Left ventricle myocardium inferior (tissue), 1 donor: ENCODE results near the gene TBCC. TPM values are rescaled to one million over a fixed set of nuclear protein-coding genes. Genes with fewer than 3 reads are reported as not detected.
"Not testable (repeated sequence)": the region's sequence is repeated elsewhere in the genome, so short reads cannot be mapped to it uniquely, and the experiment has no call there.

Source experiments
- DNase-seq: peaks from one replicate; pipeline ENCODE4 v3.0.0-alpha.2; 2020
- H3K27ac ChIP-seq: fragments of 200-600 bp; replicated peaks from 2 replicates; pipeline ENCODE4 v1.8.0; 2021
- H3K27me3 ChIP-seq: fragments of 200-600 bp; 2 replicates; pipeline ENCODE4 v1.8.0; 2021; ENCODE audit warnings: low read depth
- H3K36me3 ChIP-seq: fragments of 200-600 bp; 2 replicates; pipeline ENCODE4 v1.8.0; 2021
- H3K4me1 ChIP-seq: fragments of 200-600 bp; 2 replicates; pipeline ENCODE4 v1.8.0; 2021
- H3K4me3 ChIP-seq: fragments of 200-600 bp; 2 replicates; pipeline ENCODE4 v1.8.0; 2021; ENCODE audit warnings: mild to moderate bottlenecking, moderate library complexity
- H3K9me3 ChIP-seq: fragments of 200-600 bp; replicated peaks from 2 replicates; pipeline ENCODE4 v1.8.0; 2021
- intact Hi-C: fragments of 100-400 bp; cut with micrococcal nuclease; formaldehyde crosslinking; loops from one replicate; pipeline ENCODE4 v1.11.0; 2022
- total RNA-seq: library from RNA; stranded (reverse); fragmentation: NEBNext Ultra II Directional; extraction: Animal tissue kit (Norgen Biotek cat#: 25700); gene quantifications from one replicate; pipeline ENCODE4 v1.2.1, GENCODE V29; 2021
- TF ChIP-seq, protein P1 (sequence below): fragments of 200-600 bp; IDR thresholded peaks from 2 replicates; pipeline ENCODE4 v1.8.0; 2021; ENCODE audit warnings: antibody characterized with exemption, mild to moderate bottlenecking, borderline replicate concordance
- donor health status: DM: no; HTN: yes; CAD: no; lungs with severe emphysema.

TBCC gene
- total RNA-seq, 1 donor from 2014 or later: 12.8 TPM

GRCh38 chr6:42777126-42777822, 31.4 kb upstream of the TBCC start:
- TF ChIP-seq, protein P1, sequence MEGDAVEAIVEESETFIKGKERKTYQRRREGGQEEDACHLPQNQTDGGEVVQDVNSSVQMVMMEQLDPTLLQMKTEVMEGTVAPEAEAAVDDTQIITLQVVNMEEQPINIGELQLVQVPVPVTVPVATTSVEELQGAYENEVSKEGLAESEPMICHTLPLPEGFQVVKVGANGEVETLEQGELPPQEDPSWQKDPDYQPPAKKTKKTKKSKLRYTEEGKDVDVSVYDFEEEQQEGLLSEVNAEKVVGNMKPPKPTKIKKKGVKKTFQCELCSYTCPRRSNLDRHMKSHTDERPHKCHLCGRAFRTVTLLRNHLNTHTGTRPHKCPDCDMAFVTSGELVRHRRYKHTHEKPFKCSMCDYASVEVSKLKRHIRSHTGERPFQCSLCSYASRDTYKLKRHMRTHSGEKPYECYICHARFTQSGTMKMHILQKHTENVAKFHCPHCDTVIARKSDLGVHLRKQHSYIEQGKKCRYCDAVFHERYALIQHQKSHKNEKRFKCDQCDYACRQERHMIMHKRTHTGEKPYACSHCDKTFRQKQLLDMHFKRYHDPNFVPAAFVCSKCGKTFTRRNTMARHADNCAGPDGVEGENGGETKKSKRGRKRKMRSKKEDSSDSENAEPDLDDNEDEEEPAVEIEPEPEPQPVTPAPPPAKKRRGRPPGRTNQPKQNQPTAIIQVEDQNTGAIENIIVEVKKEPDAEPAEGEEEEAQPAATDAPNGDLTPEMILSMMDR: no peak
- H3K9me3 ChIP-seq: no peaks in the 10 kb centered on the region
- intact Hi-C loops: no loop called here
- H3K36me3 ChIP-seq: no peaks in the 10 kb centered on the region
- no peak overlapping the region for H3K27ac ChIP-seq
- no peak overlapping the region for H3K4me3 ChIP-seq
- no peak for DNase-seq
- peaks cover 11% of the 10 kb centered on the region for H3K4me1 ChIP-seq
- no peaks in the 10 kb centered on the region for H3K27me3 ChIP-seq

GRCh38 chr6:42774821-42775487, 29.1 kb upstream of the TBCC start:
- intact Hi-C loops, H3K9me3 ChIP-seq, H3K27me3 ChIP-seq, H3K4me1 ChIP-seq, H3K4me3 ChIP-seq, H3K36me3 ChIP-seq: not testable (repeated sequence)
- peak overlapping the region; percentile 40 for H3K27ac ChIP-seq
- peak; percentile 27 for DNase-seq

- H3K27me3 ChIP-seq: no peaks in the 10 kb centered on the region
- H3K4me3 ChIP-seq: no peak overlapping the region
- H3K4me1 ChIP-seq: no peaks in the 10 kb centered on the region
- no peak for DNase-seq
- H3K36me3 ChIP-seq: no peaks in the 10 kb centered on the region
- intact Hi-C loops: no loop called here
- no peaks in the 10 kb centered on the region for H3K9me3 ChIP-seq
- no peak overlapping the region for H3K27ac ChIP-seq
- TF ChIP-seq, protein P1: no peak
Observed at GRCh38 chr6:42774201-42774600, 28.3 kb upstream of the TBCC start.

GRCh38 chr6:42771741-42772100, 25.8 kb upstream of the TBCC start:
- Histone ChIP-seq H3K4me3 (no peak overlapping the region), H3K27ac (no peak overlapping the region), H3K36me3 (no peaks in the 10 kb centered on the region), H3K9me3 (no peaks in the 10 kb centered on the region), H3K27me3 (no peaks in the 10 kb centered on the region), H3K4me1 (peaks cover 11% of the 10 kb centered on the region)
- no peak for DNase-seq
- TF ChIP-seq, protein P1: no peak
- intact Hi-C loops: no loop called here

- Histone ChIP-seq H3K36me3 (no peaks in the 10 kb centered on the region), H3K27ac (no peak overlapping the region), H3K4me1 (peaks cover 11% of the 10 kb centered on the region), H3K27me3 (no peaks in the 10 kb centered on the region), H3K4me3 (no peak overlapping the region), H3K9me3 (no peaks in the 10 kb centered on the region)
- TF ChIP-seq, protein P1: no peak
- intact Hi-C loops: no loop called here
- no peak for DNase-seq
Observed at GRCh38 chr6:42769836-42770235, 23.9 kb upstream of the TBCC start.

DNA sequence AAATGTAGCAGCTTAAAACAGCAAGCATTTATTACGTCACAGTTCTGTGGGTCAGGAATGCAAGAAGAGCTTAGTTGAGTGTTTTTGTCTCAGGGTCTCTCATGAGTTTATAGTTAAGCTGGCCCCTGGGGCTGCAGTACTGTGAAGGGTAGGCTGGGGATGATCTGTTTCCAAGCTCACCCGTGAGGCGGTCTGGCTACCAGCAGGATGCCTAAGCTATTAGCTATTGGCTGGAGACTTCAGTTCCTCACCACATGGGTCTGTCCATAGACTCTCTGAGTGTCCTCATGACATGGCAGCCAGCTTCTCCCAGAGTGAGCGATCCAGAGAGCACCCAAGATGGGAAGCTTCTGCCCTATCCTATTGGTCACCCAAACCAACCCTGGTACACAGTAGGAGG, 23.1 kb upstream of the TBCC start:
- Histone ChIP-seq H3K36me3 (no peaks in the 10 kb centered on the region), H3K4me3 (no peak overlapping the region), H3K27me3 (no peaks in the 10 kb centered on the region), H3K9me3 (no peaks in the 10 kb centered on the region), H3K27ac (no peak overlapping the region), H3K4me1 (peaks cover 11% of the 10 kb centered on the region)
- DNase-seq: no peak
- TF ChIP-seq, protein P1: no peak
- intact Hi-C loops: no loop called here
